Breast epithelium (tissue), 4 donors: Measurements from ENCODE around the gene QPCT. TPM values are rescaled to one million over a fixed set of nuclear protein-coding genes. Genes with fewer than 3 reads are reported as not detected.

Source experiments
- DNase-seq, 2 donors: peaks; one replicate each; pipeline ENCODE4 v3.0.0-alpha.2; 2019; ENCODE audit warnings: low spot score in 2 of 2
- H3K27ac ChIP-seq, 2 donors: fragments of 200-600 bp; sonication (generic) in 1 of 2; one replicate each; pipeline ENCODE4 v1.5.1; 2016 to 2019; ENCODE audit warnings: mild to moderate bottlenecking in 1 of 2
- H3K27me3 ChIP-seq, 2 donors: fragments of 200-600 bp; sonication (generic) in 1 of 2; one replicate each; pipeline versions ENCODE4 v1.5.1 to v1.6.0; 2017 to 2019; ENCODE audit warnings: control low read depth in 1 of 2, mild to moderate bottlenecking in 1 of 2
- H3K36me3 ChIP-seq: fragments of 200-600 bp; one replicate; pipeline ENCODE4 v1.5.1; 2019
- H3K4me1 ChIP-seq, 2 donors: fragments of 200-600 bp; sonication (generic); one replicate each; pipeline ENCODE4 v1.5.1; 2016 to 2019; ENCODE audit warnings: control low read depth in 1 of 2
- H3K4me3 ChIP-seq, 3 donors: fragments of 200-600 bp; sonication (generic); 1 replicate in 2 of 3; 2 replicates in 1 of 3; pipeline ENCODE4 v1.5.1; 2016 to 2019; ENCODE audit warnings: mild to moderate bottlenecking in 3 of 3, moderate library complexity in 2 of 3
- H3K9me3 ChIP-seq, 2 donors: fragments of 200-600 bp; sonication (generic) in 1 of 2; one replicate each; pipeline ENCODE4 v1.5.1; 2016 to 2019; ENCODE audit warnings: control low read depth in 1 of 2
- POLR2A ChIP-seq: fragments of 450-650 bp; IDR thresholded peaks from one replicate; pipeline ENCODE4 v1.6.1; 2016; ENCODE audit warnings: antibody characterized with exemption, mild to moderate bottlenecking, moderate library complexity
- POLR2AphosphoS5 ChIP-seq, 3 donors: sonication (generic); formaldehyde crosslinking; IDR thresholded peaks; one replicate each; pipeline ENCODE4 v1.6.1; 2017; ENCODE audit warnings: antibody characterized with exemption in 3 of 3
- intact Hi-C: fragments of 100-400 bp; cut with DNase I; formaldehyde crosslinking; loops from one replicate; pipeline ENCODE4 v1.15.1; 2023; ENCODE audit warnings: low total_unique reads
- total RNA-seq, 3 donors: library from RNA; depleted of rRNA; stranded (reverse); fragments of >200 nt; gene quantifications; one replicate each; pipeline ENCODE4 v1.1.0, GENCODE V29; 2016
- TF ChIP-seq, protein P1 (sequence below), 3 donors: fragments of 450-650 bp; IDR thresholded peaks; one replicate each; pipeline ENCODE4 v1.5.1; 2016 to 2017; ENCODE audit warnings: antibody characterized with exemption in 3 of 3, mild to moderate bottlenecking in 3 of 3, moderate library complexity in 3 of 3

Gene QPCT
- total RNA-seq, 3 donors from 2014 or later: 3.7 to 12.5 (median 5.2) TPM

GRCh38 chr2:37415128-37415820, 70.8 kb downstream of the QPCT start:
- TF ChIP-seq POLR2A (no peak), POLR2AphosphoS5 (IDR thresholded peaks at IDR 0.05) (no peak)
- TF ChIP-seq, protein P1, sequence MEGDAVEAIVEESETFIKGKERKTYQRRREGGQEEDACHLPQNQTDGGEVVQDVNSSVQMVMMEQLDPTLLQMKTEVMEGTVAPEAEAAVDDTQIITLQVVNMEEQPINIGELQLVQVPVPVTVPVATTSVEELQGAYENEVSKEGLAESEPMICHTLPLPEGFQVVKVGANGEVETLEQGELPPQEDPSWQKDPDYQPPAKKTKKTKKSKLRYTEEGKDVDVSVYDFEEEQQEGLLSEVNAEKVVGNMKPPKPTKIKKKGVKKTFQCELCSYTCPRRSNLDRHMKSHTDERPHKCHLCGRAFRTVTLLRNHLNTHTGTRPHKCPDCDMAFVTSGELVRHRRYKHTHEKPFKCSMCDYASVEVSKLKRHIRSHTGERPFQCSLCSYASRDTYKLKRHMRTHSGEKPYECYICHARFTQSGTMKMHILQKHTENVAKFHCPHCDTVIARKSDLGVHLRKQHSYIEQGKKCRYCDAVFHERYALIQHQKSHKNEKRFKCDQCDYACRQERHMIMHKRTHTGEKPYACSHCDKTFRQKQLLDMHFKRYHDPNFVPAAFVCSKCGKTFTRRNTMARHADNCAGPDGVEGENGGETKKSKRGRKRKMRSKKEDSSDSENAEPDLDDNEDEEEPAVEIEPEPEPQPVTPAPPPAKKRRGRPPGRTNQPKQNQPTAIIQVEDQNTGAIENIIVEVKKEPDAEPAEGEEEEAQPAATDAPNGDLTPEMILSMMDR (IDR thresholded peaks at IDR 0.05): no peak
- no peaks in the 10 kb centered on the region for H3K36me3 ChIP-seq
- H3K27me3 ChIP-seq: no peaks in the 10 kb centered on the region
- H3K9me3 ChIP-seq: no peaks in the 10 kb centered on the region
- H3K27ac ChIP-seq: no peak overlapping the region
- intact Hi-C loops: loop anchor here (10.0 kb wide), 1 partner anchor 420 kb away; no protein-coding TSS in a partner anchor
- H3K4me1 ChIP-seq: no peaks in the 10 kb centered on the region
- no peak overlapping the region for H3K4me3 ChIP-seq
- DNase-seq: no peak

- H3K27me3 ChIP-seq: no peaks in the 10 kb centered on the region
- DNase-seq: no peak
- no peak overlapping the region for H3K4me3 ChIP-seq
- intact Hi-C loops: loop anchor here (10.0 kb wide), 1 partner anchor 417 kb away; no protein-coding TSS in a partner anchor
- no peaks in the 10 kb centered on the region for H3K4me1 ChIP-seq
- H3K36me3 ChIP-seq: no peaks in the 10 kb centered on the region
- no peaks in the 10 kb centered on the region for H3K9me3 ChIP-seq
- H3K27ac ChIP-seq: no peak overlapping the region
- TF ChIP-seq POLR2A (no peak), POLR2AphosphoS5 (IDR thresholded peaks at IDR 0.05) (no peak)
- TF ChIP-seq, protein P1 (IDR thresholded peaks at IDR 0.05): no peak
These were observed 72.9 kb downstream of the QPCT start for GRCh38 chr2:37417321-37417720.

DNA sequence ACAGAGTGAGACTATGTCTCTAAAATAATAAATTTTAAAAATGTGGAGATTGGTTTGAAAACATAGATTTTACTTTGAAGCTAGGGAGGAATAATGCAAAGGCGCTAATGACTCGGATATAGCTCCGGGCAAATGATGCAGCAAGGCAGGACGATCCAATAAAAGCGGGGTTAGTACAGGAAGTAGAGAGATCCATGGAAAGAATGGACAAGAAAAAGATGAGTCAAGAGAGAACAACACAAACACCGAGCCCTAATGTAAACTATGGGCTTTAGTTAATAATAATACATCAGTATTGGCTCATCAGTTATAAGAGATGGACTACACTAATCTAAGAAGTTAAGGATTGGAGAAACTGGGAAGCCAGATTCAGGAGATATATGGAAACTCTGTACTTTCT, 74.5 kb downstream of the QPCT start:
- no peak overlapping the region for H3K4me3 ChIP-seq
- no peaks in the 10 kb centered on the region for H3K27me3 ChIP-seq
- intact Hi-C loops: loop anchor here (10.0 kb wide), 1 partner anchor 416 kb away; no protein-coding TSS in a partner anchor
- TF ChIP-seq, protein P1 (IDR thresholded peaks at IDR 0.05): no peak
- no peak for DNase-seq
- H3K4me1 ChIP-seq: no peaks in the 10 kb centered on the region
- no peaks in the 10 kb centered on the region for H3K9me3 ChIP-seq
- no peaks in the 10 kb centered on the region for H3K36me3 ChIP-seq
- no peak overlapping the region for H3K27ac ChIP-seq

GRCh38 chr2:37421686-37422085, 77.3 kb downstream of the QPCT start:
- no peaks in the 10 kb centered on the region for H3K36me3 ChIP-seq
- no peaks in the 10 kb centered on the region for H3K9me3 ChIP-seq
- TF ChIP-seq POLR2AphosphoS5 (IDR thresholded peaks at IDR 0.05) (no peak), POLR2A (no peak)
- TF ChIP-seq, protein P1 (IDR thresholded peaks at IDR 0.05): no peak
- no peak for DNase-seq
- H3K4me3 ChIP-seq: no peak overlapping the region
- no peaks in the 10 kb centered on the region for H3K4me1 ChIP-seq
- intact Hi-C loops: no loop called here
- no peaks in the 10 kb centered on the region for H3K27me3 ChIP-seq
- H3K27ac ChIP-seq: no peak overlapping the region

GRCh38 chr2:37422816-37423215, 78.4 kb downstream of the QPCT start:
- no peak for DNase-seq
- Histone ChIP-seq H3K9me3 (no peaks in the 10 kb centered on the region), H3K36me3 (no peaks in the 10 kb centered on the region), H3K4me1 (no peaks in the 10 kb centered on the region), H3K27me3 (no peaks in the 10 kb centered on the region), H3K4me3 (no peak overlapping the region), H3K27ac (no peak overlapping the region)
- intact Hi-C loops: no loop called here
- no peak for TF ChIP-seq POLR2A
- TF ChIP-seq POLR2AphosphoS5 (IDR thresholded peaks at IDR 0.05): no peak
- TF ChIP-seq, protein P1 (IDR thresholded peaks at IDR 0.05): no peak

Other genes with a start within 250 kb of the QPCT start
- 10 to 100 TPM; 22.3 to 33.2 (median 23.5) TPM for gene EIF2AK2, start 187.7 kb upstream of the QPCT start, total RNA-seq
- gene SULT6B1, start 156.0 kb upstream of the QPCT start, total RNA-seq: not detected
- gene CEBPZOS, start 148.1 kb upstream of the QPCT start, total RNA-seq: 10 to 100 TPM; 19.4 to 43.0 (median 21.6) TPM
- gene CEBPZ, start 113.0 kb upstream of the QPCT start, total RNA-seq: 10 to 100 TPM; 37.9 to 51.1 (median 46.9) TPM
- gene NDUFAF7, start 113.0 kb upstream of the QPCT start, total RNA-seq: 10 to 100 TPM; 13.3 to 29.0 (median 20.6) TPM
- gene PRKD3, start 19.8 kb upstream of the QPCT start, total RNA-seq: 10 to 100 TPM; 46.5 to 57.4 (median 56.2) TPM